HG03097 (cell line): ENCODE measurements around the gene WDR90.
A peak's percentile ranks its signal among the peaks of the same experiment; 100 is the strongest.
"Not testable (repeated sequence)": the region's sequence is repeated elsewhere in the genome, so short reads cannot be mapped to it uniquely, and the experiment has no call there.

ENCODE experiments used
- ATAC-seq: cut with Tn5 transposase; IDR thresholded peaks from one replicate; pipeline ENCODE4 v1.9.1; 2021; ENCODE audit not compliant: unreplicated experiment, low FRiP score

WDR90 gene

DNA sequence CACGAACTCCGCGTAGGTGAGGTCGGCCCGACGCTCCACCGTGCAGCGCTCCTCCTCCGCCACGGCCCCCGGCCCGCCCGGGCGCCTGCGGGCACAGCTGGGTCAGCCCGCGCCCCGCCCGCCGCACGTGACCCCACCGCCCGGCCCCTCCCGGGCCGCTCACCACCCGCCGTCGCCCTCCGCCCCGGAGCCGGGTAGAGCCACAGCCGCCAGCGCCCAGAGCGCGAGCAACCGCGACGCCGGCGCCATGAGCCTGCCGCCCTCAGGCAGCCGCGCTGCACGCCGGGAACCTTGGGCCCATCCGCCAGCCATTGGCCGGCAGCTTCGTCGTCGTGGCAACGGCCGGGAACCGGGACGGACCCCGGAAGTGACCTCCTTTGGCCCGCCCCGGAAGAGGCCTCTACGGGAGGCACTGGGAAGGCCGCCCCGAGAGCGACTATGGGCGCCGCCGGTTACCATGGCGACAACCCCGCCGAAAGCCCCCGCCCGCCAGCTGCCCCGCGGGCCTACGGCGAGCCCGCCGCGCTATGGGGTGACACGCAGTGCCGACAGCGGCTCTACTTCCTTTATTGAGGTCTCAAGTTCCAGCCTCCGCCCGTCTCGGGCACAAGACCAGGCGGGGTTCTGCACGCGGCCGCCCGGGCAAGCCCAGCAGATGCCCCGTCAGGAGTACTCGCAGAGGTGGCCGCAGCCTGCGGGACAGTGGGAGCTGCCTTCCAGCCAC lies 35.1 kb downstream of the WDR90 start, which contains the start of gene JMJD8:
TSS of gene JMJD8 (minus strand) at position 264 of the 724 bp plus-strand sequence. CDS start at position 249, 15 bp downstream.
- peak; percentile 52 for ATAC-seq

- no peak for ATAC-seq
Measured at GRCh38 chr16:684961-685696, 36.0 kb downstream of the WDR90 start.

GRCh38 chr16:685967-686366 lies 36.8 kb downstream of the WDR90 start:
- ATAC-seq: no peak

- ATAC-seq: no peak
Measured at GRCh38 chr16:686459-687260, 37.5 kb downstream of the WDR90 start.

DNA sequence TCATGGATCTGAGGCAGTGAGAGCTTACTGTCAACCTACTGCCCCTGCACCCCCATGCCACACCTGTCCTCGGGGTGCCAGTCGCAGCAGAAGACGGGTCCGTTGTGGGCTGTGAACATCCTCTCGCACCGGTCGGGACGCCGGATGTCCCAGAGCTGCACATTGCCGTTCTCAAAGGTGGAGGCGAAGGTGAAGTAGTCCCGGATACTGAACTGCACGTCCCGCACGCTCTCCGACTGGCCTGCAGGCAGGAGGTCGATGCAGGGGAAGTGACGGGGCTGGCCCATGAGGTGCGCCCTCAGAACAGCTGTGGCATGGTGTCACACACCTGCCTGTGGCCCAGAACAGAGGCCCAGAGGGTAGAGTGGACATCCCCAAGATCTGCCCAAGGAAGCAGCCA lies 38.3 kb downstream of the WDR90 start:
- ATAC-seq: no peak

DNA sequence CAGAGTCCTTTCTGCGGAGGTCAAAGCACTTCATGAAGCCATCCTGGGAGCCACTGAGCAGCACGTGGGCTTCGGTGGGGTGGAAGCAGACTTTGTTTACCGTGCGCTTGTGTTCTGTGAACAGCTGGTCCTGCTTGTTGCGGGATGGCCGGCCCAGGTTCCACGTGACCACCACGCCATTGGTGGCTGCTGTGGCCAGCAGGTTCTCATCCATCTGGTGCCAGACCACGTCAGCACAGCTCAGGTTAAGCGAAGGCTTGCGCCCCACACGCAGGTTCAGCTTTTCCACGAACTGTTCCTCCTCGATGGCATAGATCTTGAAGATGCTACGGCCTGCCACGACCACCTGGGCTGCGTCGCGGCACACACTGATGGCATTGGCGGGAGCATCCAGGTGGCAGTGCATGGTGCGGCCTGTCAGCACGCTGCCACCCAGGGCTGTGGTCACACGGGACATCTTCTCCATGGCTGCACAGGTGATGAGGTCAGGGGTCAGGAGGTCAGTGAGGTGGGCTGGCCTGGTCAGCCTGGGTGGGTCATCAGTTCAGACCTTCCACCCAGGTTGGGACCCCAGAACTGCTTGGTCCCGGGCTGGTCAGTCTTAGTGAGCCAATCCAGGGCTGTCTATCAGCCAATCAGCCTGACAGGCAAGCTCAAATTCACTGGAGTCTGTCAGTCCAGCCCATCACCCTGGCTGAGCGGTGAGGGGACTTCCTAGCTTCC lies 40.2 kb downstream of the WDR90 start:
- no peak for ATAC-seq

DNA sequence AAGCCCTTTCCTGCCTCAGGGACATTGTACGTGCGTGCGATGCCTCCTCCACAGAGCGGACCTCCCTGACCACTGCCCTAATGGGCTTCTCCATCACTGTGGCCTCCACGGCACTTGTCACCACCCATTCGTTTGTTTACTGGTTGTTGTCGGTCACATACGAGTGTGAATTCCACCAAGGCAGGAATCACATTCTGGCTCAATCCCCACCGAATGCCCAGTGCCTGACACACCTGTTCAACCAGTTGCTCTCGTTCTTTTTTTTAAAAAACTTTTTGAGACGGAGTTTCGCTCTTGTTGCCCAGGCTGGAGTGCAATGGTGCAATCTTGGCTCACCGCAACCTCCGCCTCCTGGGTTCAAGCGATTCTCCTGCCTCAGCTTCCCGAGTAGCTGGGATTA lies 42.1 kb downstream of the WDR90 start:
- not testable (repeated sequence) for ATAC-seq

DNA sequence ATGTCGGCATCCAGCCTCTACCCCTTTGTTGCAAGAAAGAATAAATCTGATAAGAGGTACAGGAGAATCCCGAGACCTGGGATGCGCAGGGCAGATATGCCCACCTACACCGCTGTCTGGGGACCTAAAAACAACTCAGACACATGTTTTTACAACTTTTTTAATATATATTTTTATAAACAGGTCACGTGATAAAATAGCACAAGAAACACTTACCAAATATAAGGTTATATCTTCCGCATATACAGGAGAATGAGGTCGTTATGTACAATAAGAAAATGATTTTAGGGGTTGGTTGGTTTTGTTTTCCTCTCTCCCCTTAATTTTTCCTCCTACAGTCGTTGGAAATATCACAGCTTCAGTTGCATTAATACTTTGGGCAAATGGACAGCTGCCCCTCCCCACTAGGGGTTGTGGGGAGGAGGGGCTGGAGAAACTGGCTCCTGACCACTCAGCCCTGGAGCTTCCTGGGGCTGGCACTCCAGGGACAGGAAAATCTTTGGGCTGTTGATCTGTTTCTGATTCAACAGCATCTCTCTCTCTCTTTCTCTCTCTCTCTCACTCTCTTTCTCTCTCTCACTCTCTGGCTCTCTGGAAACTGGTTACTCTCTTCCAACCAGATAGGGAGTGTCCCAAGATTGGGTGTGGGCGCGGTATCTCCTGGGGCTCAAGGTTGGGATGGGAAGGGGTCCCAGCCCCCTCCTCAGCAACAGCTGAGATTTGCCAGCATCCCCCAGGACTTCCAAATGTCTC lies 43.4 kb downstream of the WDR90 start:
- no peak for ATAC-seq

DNA sequence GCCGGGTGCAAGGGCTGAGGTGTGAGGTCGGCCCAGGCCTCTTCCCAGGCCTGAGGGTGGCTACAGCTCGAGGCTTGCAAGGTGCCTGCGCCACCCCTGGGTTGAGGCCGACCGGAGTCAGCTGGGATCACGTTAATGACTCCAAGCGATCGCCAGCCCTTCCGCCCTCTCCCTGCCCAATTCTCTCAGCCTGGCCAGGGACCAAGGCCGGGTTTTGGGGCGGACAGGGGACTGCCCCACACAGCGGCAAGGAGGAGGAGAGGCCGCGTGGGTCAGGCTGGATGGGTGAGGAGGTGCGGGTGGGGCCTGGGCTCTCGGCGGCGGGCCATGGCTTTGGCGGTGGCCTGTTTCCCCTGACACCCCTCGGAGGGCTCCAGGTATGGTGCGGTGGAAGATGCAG lies 44.2 kb downstream of the WDR90 start:
- no peak for ATAC-seq

GRCh38 chr16:693766-694165 lies 44.6 kb downstream of the WDR90 start:
- ATAC-seq: no peak

DNA sequence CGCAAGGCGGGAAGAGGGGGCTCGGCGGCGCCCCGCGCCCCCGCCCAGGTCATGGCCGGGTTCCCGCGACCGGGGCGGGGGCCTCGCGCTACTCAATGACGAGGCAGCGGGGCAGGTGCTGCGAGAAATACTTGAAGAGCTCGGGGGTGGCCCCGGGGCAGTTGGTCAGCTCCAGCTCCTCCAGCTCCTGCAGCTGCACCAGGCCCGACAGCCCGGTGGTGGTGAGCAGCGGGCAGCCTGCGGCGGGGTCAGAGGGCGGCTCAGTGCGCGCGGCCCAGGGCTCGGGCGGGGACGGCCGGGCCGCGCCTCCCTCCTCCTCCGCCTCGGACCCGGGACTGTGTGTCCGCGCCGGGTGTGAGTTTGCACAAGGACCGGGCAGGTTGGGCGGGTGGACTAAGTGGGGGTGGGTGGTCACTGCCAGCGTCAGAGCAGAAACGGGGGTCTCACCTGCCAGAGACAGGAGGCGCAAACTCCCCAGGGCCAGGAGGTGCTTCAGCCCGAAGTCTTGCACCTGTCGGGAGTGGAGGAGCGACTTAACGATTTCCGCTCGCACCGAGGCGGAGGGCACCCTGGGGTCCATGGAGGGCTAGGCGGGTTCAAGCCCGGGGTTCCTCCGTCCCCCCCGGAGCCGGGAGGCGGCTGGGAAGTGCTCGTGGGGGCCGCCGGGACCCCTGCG lies 45.2 kb downstream of the WDR90 start:
- ATAC-seq: no peak

GRCh38 chr16:694863-695354 lies 45.7 kb downstream of the WDR90 start:
- ATAC-seq: no peak

DNA sequence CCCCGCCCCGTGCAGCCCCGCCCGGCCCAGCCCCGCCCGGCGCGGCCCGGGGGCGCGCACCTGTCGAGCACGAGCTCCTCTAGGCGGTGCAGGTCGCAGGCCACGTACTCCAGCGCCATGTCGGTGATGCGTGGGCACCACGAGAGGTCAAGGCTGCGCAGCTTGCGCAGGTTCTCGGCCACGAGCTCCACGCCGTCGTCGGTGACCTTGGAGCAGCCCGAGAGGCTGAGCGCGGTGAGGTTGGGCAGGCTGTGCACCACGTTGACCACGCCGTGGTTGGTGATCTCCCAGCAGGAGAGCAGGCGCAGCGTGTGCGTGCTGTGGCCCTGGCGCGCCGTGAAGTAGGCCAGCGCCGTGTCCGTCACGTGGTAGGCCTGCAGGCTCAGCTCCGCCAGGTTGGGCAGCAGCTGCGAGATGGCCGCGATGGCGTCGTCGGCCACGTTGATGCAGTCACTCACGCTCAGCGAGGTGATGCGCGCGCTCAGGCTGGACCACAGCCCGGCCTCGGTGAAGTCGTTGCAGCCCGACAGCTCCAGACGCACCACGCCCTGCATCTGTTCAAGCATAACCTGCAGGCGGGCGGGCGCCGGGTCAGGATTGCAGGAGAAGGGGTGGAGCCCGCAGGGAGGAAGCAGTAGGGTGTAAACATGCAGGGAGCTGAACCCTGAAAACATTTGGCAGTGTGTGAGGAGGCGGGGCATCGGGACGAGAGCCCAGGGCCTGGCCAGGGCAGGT lies 46.4 kb downstream of the WDR90 start:
- no peak for ATAC-seq

GRCh38 chr16:698911-699671 lies 49.9 kb downstream of the WDR90 start:
- no peak for ATAC-seq

DNA sequence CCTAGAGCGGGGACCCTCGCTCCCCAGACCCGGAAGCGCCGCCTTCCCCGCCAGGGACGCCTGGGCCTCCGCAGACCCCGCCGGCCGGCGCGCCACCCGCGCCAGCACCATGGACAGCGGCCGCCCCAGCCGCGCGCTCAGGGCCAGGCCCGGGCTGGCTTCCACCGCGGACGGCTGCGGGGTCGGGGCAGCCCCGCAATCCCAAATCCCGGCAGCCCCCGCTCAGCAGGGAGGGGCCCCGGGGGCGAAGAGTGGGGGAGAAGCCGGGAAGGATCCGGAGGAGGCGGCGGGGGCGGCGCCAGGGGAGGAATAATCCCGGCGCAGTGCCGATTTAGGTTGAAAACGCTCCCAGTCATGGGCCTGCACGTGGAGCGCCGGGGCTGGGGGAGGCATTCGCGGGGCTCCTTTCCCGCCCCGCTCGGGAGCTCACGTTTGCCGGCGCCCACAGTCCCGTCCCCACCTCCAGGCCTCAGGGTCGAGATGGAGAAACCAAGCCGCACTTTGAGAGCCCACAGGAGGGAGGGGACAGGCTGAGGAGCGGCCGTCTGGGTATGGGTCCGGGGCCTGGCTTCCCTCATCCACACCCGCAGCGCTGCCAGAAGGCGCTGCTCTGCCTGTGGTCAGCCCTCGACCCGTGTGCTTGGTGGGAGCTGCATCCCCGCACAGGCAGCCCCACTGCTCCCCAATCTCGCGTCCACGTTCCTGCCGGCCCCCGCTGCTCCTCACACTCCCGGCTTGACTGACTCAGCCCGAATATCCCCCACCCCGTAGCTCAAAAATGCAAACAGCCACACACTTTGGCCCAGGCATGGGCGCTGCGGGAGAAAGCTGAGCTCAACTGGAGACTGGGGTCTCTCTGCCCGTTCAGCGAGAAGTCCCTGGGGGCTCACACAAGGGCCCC lies 51.8 kb downstream of the WDR90 start:
- no peak for ATAC-seq

- ATAC-seq: no peak
Measured at GRCh38 chr16:702341-702740, 53.2 kb downstream of the WDR90 start.

DNA sequence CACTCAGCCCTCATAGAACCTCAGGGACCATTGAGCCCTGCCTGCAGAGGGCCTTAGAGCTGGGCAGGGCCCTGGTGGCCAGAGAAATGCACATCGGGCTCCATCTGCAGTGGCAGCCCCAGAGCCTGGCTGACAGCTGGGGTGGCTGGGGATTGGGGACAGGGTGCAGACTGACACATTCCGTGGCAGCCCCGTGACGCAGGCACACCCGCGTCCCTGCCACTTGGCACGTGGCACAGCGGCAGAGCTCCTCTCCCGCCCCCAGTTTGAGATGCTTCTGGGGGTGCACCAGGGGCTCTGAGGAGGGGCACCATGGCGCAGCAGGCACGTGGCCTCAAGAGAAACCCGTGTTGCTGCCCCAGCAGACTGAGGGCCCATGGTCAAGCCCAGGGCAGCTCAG lies 54.2 kb downstream of the WDR90 start:
- ATAC-seq: no peak
